Measurements from ENCODE around the gene FXYD6. TPM values are rescaled to one million over a fixed set of nuclear protein-coding genes. Genes with fewer than 3 reads are reported as not detected.

The FXYD6 gene
- total and polyA plus RNA-seq, 9 of the 15 experiments (the other 6 are each of a cell fraction or from before 2014, with no cell fraction given), result 0.07 to 0.35 TPM; not detected in 7

GRCh38 chr11:117796456-117796871 lies 80.0 kb downstream of the FXYD6 start:
- H3K9me1 ChIP-seq (ENCODE audit: control insufficient read depth, insufficient read depth, low read length), result no peaks in the 10 kb centered on the region
- ChIA-PET CTCF (ENCODE audit: low intra/inter-chr PET ratio) (no interaction called here), POLR2A (no interaction called here)
- H3K9ac ChIP-seq (ENCODE audit: insufficient read depth in 1 of 2, low read depth in 2 of 2, low read length in 2 of 2), result no peak overlapping the region
- WGBS (ENCODE audit: insufficient coverage, low coverage, missing lambda C conversion rate), result 51% methylated on average over 20 of the region's 35 CpGs
- intact Hi-C loops (cut with micrococcal nuclease), result no loop called here
- ATAC-seq, result no peak
- no peak for FAIRE-seq
- in situ Hi-C loops (cut with MboI), result no loop called here
- H3K9me3 ChIP-seq (replicated peaks; ENCODE audit: control insufficient read depth, insufficient read depth, low read depth, low read length), result no peaks in the 10 kb centered on the region
- peaks cover 28 to 71% of the 10 kb centered on the region in 2 experiments; a peak in 4 of 5 replicates for H3K27me3 ChIP-seq (ENCODE audit: control insufficient read depth in 2 of 2, insufficient read depth in 2 of 2, low read length in 2 of 2)
- H3K36me3 ChIP-seq (ENCODE audit: control insufficient read depth, insufficient read depth, low read length), result no peaks in the 10 kb centered on the region
- no peaks in the 10 kb centered on the region for H3K79me2 ChIP-seq (ENCODE audit: control insufficient read depth, insufficient read depth, low read length)
- peaks cover 0 to 19% of the 10 kb centered on the region in 2 experiments; a peak in 1 of 5 replicates for H3K4me1 ChIP-seq (replicated peaks in 1 of 2; ENCODE audit: control insufficient read depth in 2 of 2, insufficient read depth in 2 of 2, low read length in 2 of 2)
- 0 out of 2 replicates have a peak, but pooled peaks cover 5% of the 10 kb centered on the region for H4K20me1 ChIP-seq (replicated peaks; ENCODE audit: control insufficient read depth, insufficient read depth, low read length)
- H3K4me2 ChIP-seq (ENCODE audit: insufficient read depth, low read length), result no peak overlapping the region
- no peak for DNase-seq (ENCODE audit: extremely low read depth in 1 of 4, low spot score in 3 of 4)
- TF ChIP-seq DPF2 (IDR thresholded peaks at IDR 0.05) (no peak), SAFB (IDR thresholded peaks at IDR 0.05; ENCODE audit: borderline replicate concordance, low read depth, low read length) (no peak), SMARCE1 (IDR thresholded peaks at IDR 0.05) (no peak), HNRNPUL1 (IDR thresholded peaks at IDR 0.05; ENCODE audit: low read length) (no peak), DEAF1 (CRISPR knock-in tag; IDR thresholded peaks at IDR 0.05) (no peak), CEBPG (CRISPR knock-in tag; IDR thresholded peaks at IDR 0.05) (no peak), CEBPG (tag; conservative IDR thresholded peaks at IDR 0.05 in 1 of 2, IDR thresholded peaks at IDR 0.05 in 1 of 2) (no peak), ATF3 (IDR thresholded peaks at IDR 0.05) (no peak), ATF3 (CRISPR knock-in tag; conservative IDR thresholded peaks at IDR 0.05) (no peak), MTA3 (IDR thresholded peaks at IDR 0.05; ENCODE audit: borderline replicate concordance) (no peak), MED1 (CRISPR knock-in tag; IDR thresholded peaks at IDR 0.05; ENCODE audit: borderline replicate concordance) (no peak), ILF3 (IDR thresholded peaks at IDR 0.05; ENCODE audit: borderline replicate concordance) (no peak), BCOR (IDR thresholded peaks at IDR 0.05) (no peak), LEF1 (IDR thresholded peaks at IDR 0.05) (no peak), HMG20B (CRISPR knock-in tag; IDR thresholded peaks at IDR 0.05) (no peak), ZNF12 (CRISPR knock-in tag; IDR thresholded peaks at IDR 0.05) (no peak), RCOR1 (IDR thresholded peaks at IDR 0.05; ENCODE audit: borderline replicate concordance in 1 of 2, low read depth in 2 of 2, low read length in 2 of 2) (no peak)
- BruUV-seq (replicated peaks), result no TSS peak
- no peak overlapping the region for H3K27ac ChIP-seq (ENCODE audit: extremely low read depth, low read depth, low read length)
- H2AFZ ChIP-seq (ENCODE audit: low read depth, low read length), result no peak overlapping the region
- H3K4me3 ChIP-seq, result no peak overlapping the region

All from K562 (cell line).